NCI-H2196 (cell line): ENCODE measurements around the gene GFY.
"Not testable (repeated sequence)": the region's sequence is repeated elsewhere in the genome, so short reads cannot be mapped to it uniquely, and the experiment has no call there.

Experiments used
- DNase-seq: peaks from one replicate; lab custom pipeline; 2025; ENCODE audit not compliant: unreplicated experiment; lab: John Stamatoyannopoulos, UW

The GFY gene

DNA sequence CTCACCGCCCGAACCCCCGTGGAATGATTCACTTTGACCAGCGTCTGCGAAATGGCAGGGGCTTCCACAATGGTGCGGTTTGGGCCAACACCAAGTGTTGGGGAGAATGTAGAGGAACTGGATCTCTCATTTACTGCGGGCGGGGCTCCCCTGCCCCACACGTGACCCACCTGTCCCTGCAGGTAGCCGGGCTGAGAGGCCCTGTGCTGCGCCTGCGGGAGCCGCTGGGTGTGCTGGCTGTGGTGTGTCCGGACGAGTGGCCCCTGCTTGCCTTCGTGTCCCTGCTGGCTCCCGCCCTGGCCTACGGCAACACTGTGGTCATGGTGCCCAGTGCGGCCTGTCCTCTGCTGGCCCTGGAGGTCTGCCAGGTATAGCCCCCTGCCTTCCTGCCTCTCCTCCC, 43.0 kb downstream of the GFY start:
- DNase-seq = no peak

DNA sequence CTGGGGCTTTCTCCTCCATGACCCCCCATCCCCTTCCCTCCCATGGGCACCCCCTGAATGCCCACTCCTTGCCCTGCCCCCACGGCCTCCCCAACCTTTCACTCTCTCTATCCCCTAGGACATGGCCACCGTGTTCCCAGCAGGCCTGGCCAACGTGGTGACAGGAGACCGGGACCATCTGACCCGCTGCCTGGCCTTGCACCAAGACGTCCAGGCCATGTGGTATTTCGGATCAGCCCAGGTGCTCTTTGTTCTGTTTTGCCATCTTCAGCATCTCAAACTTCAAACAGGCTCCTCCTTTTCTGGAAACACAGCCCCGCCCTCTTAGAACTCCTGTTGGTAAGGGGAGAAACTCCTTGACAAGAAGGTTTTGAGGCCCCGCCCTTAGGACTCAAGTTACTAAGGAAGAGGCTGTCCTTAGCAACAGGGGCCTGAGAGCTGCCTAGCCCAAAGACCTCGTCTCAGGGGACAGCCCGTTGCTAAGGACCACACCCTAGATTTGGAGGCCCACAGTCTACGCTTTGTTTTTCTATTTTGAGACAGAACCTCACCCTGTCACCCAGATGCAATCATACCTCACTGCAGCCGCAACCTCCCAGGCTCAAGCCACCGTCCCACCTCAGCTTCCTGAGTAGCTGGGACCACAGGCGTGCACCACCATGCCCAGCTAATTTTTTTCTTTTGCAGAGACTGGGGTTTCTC, 43.7 kb downstream of the GFY start:
- DNase-seq = peak; percentile 47

- no peak for DNase-seq
These were observed 44.8 kb downstream of the GFY start for GRCh38 chr19:49469828-49470614.

GRCh38 chr19:49470615-49470978, 45.4 kb downstream of the GFY start:
- DNase-seq = no peak

DNA sequence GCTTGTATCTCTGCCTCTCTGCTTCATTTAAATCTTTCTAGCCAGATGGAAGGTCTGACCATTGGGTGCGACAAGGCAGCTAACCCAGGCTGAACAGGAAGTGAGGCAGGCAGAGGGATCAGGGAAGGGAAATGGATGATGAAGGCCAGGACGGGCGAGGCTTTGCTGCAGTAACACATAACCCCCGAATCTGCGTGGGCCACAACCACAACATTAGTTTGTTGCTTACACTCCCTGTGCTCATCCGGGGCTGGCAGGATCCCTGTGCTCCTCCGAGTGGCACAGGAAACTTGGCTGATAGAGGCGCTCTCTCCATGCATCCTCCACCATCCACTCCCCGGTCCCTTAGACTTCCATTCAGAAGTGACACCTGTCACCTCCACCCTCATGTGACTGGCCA, 47.7 kb downstream of the GFY start:
- DNase-seq = no peak

DNA sequence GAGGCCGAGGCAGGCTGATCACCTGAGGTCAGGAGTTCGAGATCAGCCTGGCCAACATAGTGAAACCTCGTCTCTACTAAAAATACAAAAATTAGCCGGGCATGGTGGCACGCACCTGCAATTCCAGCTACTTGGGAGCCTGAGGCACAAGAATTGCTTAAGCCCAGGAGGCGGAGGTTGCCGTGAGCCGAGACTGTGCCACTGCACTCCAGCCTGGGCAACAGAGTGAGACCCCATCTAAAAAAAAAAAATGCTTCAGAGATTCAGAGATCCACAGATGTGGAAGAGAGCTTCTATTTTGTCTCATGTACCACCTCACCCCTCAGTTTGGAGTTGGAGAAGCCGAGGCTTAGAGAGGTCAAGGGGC, 48.3 kb downstream of the GFY start:
- not testable (repeated sequence) for DNase-seq

GRCh38 chr19:49473868-49474541, 48.8 kb downstream of the GFY start, which contains the start of gene FLT3LG:
Gene FLT3LG, plus strand, starts transcription at chr19:49474215. Its CDS starts 425 bp downstream, at chr19:49474640.
- peak; percentile 79 for DNase-seq

DNA sequence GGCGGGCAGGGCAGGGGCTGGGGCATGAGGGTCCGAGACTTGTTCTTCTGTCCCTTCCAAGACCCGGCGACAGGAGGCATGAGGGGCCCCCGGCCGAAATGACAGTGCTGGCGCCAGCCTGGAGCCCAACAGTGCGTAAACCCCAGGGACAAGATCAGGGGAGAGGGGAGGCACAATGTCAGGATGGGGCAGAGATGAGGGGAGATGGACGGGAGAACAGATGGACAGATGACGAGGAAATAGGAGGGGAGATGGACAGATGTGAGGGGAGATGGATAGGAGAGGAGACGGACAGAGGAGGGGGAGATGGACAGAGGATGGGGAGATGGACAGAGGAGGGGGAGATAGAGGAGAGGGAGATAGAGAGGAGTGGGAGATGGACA, 49.3 kb downstream of the GFY start:
- no peak for DNase-seq

DNA sequence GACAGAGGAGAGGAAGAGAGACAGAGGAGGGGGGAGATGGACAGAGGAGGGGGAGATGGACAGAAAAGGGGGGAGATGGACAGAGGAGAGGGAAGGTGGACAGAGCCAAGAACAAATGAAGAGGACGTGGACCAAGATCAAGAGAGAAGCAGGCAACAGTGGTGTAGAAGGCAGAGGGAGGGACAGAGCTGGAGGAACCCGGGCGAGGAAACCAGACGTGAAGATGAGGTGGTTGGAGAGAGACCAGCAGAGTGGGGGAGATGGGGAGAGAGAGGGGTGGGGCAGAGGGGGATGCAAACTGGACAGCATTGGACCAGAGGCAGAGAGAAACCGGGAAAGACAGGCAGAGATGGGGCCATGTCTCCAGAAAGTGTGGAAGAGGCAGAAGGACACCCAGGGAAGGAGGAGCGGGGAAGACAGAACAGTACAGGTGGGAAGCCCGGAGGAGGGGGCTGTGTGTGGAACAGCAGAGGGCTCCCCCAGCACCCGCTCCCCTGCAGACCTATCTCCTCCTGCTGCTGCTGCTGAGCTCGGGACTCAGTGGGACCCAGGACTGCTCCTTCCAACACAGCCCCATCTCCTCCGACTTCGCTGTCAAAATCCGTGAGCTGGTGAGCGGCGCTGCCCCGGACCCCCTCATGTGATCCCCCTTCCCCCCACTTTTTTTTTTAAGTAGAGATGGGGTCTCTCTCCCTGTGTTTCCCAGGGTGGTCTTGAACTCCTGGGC, 50.2 kb downstream of the GFY start:
- DNase-seq = no peak

- no peak for DNase-seq
These were observed 51.0 kb downstream of the GFY start for GRCh38 chr19:49475995-49476880.
